GM12872 (cell line): ENCODE results near the gene F9.

Experiments used
- TF ChIP-seq, protein P1 (sequence below): IDR thresholded peaks from 3 replicates; pipeline ENCODE4 v1.5.1; 2011; ENCODE audit warnings: low read depth, mild to moderate bottlenecking, low read length, moderate library complexity; ENCODE audit not compliant: insufficient read depth

The F9 gene

DNA sequence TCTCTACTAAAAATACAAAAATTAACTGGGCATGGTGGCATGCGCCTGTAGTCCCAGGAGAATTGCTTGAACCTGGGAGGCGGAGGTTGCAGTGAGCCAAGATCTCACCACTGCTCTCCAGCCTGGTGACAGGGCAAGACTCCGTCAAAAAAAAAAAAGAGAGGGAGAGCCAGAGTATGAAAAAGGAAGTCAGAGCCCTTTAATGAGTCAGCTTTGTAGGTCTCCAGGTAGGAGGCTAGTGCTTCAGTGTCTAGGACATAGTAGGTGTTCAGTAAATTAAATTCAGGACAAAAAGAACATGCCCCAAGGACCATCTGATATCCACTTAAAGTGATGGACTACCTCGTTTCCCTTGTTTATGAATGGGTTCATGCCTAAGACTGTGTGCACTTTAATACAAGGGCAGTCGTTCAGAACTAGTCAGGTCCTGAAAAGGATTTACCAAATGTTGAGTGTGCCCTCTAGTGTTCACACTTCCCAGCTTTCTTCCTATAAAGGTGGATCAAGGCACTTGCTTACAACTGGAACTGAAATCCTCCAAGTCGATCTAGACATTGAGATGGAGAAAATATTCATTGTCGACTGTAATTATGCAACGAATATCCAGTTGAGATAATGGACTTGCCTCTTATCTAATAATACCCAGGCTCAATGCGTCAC is 29.0 kb downstream of the F9 start:
- TF ChIP-seq, protein P1, sequence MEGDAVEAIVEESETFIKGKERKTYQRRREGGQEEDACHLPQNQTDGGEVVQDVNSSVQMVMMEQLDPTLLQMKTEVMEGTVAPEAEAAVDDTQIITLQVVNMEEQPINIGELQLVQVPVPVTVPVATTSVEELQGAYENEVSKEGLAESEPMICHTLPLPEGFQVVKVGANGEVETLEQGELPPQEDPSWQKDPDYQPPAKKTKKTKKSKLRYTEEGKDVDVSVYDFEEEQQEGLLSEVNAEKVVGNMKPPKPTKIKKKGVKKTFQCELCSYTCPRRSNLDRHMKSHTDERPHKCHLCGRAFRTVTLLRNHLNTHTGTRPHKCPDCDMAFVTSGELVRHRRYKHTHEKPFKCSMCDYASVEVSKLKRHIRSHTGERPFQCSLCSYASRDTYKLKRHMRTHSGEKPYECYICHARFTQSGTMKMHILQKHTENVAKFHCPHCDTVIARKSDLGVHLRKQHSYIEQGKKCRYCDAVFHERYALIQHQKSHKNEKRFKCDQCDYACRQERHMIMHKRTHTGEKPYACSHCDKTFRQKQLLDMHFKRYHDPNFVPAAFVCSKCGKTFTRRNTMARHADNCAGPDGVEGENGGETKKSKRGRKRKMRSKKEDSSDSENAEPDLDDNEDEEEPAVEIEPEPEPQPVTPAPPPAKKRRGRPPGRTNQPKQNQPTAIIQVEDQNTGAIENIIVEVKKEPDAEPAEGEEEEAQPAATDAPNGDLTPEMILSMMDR: peak; percentile 49; the same call in 2 of the 3 replicates

DNA sequence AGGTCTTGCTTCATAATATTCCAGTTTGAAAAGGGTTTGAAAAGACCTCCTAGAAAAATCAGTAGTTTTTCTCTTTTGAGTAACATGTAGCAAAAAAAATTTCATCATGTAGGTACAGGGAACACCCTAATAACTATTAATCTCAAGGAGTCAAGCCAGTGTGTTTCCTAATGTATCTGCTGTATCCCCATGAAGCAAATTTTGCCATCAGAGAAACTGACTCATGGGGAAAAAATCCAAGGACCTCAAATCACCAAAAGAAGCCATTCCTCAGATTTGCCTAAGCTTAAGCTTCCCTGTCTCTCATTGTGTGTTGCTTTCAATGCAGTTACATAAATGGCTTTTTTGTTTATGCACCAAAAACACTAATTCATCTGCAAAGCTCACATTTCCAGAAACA is 29.7 kb downstream of the F9 start:
- TF ChIP-seq, protein P1: no peak

DNA sequence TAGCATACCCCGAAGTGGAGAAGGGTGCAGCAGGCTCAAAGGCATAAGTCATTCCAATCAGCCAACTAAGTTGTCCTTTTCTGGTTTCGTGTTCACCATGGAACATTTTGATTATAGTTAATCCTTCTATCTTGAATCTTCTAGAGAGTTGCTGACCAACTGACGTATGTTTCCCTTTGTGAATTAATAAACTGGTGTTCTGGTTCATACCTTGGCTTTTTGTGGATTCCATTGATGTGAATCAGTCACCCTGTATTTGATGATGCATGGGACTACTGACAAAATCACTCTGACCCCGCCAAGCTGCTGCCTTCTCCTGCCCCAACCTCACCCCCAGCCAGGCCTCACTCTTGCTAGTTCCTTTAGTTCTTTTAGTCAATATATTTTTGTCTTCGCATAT is 32.7 kb downstream of the F9 start:
- TF ChIP-seq, protein P1: no peak

DNA sequence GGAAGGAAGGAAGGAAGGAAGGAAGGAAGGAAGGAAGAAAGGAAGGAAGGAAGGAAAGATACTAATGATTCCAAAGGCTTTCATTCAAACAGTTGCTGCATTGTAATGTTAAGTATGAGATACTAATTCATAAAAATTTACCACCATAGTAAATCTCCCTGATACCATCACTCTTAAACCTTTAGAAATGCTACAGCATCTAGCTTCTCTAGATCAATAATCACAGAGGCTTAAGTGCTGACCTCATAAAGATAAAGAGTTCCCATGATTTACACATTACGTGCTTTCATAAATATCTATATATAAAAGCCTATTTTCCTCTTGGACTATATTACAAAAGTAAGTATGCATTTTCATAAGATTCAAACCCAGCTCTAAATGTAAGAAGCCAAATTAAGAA is 36.4 kb downstream of the F9 start:
- TF ChIP-seq, protein P1: no peak

DNA sequence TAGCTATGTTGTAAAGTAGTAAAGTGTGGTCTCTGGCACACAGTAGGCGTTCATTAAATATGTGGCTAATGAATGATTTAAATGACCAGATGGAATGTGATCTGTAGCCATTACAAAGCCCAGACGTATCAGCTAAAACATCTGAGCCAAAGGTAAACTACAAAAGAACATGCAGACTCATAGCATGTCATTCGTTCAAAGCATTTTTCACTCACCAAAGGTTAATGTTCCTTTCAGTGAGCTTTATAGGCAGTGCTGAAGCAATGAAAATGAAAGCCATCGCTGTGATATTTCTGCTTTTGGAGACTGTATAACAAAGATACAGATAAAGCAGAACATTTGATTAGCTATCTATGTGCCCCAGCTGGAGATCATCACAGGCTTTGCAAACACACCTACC is 50.5 kb downstream of the F9 start:
- TF ChIP-seq, protein P1: no peak

DNA sequence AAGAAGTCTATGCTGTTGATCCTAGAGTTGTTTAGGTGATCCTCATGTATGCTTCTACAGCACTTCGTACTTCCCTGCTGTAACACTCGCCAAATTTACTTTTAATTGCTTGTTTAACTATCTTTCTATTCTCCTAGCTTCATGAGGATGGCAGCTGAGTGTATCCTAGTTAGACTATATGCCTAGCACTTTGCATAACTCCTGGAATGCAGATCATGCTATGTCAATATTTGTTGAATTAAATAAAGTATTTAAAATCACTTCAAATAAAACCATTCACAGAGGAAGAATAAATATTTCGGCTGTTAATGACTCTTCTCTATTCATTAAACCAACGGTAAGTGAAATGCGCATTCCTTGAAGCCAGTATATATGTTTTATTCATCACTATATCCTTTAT is 55.1 kb downstream of the F9 start:
- TF ChIP-seq, protein P1: no peak

DNA sequence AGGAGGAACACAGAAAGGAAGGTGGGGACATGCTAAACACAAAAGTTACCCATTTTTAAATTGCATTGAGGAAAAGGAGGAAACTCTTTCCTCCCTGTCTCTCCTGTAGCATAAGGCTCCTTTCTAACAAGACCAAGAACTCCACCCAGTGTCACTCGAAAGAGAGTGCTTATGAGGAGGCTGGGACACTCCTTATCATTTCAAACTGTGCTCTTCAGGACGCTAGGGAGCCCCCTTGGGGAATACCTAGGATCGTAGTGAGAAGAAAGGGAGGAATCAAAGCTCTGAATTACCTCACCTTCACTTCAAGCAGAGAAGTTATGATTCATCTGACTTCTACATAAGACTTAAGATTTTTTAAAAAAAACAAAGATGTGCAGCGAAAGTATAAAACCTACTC is 65.5 kb downstream of the F9 start:
- TF ChIP-seq, protein P1: no peak
